ENCODE measurements around the gene PTPN9.

DNA sequence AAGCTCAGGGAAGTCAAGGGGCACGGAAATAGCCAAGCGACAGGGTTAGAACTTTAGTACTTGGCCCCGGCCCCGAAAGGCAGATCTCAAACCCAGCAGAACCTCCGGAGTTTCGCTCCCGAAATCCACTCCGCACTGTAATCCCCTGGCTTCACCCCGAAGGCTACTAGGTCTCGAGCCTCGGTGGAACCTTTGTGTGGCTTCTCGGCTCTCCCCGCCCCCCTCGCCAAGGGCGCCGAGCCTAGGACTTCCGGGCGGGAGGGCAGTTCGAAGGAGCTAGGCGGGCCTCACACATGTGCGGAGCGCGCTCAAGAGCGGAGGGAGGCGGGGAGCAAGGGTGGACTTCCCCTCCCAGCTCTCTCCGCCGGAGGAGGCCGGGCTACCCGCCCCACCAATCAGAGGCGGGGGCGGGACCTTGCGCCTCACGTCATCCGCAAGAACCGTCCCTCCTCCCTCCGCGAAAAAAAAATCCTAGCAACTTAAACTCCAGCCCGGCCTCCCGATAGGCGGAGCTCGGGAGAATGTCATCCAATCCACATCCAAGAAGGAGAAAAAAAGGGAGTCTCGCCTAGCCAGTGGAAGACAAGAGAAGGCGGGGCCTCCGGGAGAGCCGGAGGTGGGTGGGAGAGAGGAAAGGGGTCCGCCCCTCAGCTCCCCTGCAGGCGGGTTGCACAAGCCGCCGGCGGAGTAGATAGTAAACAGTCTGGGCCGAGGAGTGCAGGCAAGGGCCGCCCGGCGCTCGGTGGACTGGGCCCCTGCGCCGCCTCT lies 125.2 kb downstream of the PTPN9 start:
- TF ChIP-seq, protein P1, sequence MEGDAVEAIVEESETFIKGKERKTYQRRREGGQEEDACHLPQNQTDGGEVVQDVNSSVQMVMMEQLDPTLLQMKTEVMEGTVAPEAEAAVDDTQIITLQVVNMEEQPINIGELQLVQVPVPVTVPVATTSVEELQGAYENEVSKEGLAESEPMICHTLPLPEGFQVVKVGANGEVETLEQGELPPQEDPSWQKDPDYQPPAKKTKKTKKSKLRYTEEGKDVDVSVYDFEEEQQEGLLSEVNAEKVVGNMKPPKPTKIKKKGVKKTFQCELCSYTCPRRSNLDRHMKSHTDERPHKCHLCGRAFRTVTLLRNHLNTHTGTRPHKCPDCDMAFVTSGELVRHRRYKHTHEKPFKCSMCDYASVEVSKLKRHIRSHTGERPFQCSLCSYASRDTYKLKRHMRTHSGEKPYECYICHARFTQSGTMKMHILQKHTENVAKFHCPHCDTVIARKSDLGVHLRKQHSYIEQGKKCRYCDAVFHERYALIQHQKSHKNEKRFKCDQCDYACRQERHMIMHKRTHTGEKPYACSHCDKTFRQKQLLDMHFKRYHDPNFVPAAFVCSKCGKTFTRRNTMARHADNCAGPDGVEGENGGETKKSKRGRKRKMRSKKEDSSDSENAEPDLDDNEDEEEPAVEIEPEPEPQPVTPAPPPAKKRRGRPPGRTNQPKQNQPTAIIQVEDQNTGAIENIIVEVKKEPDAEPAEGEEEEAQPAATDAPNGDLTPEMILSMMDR (conservative IDR thresholded peaks at IDR 0.05), result no peak
- no peak for TF ChIP-seq ZFX (IDR thresholded peaks at IDR 0.05)
